ENCODE measurements around the gene PEAK1.

PEAK1 gene

GRCh38 chr15:77355321-77355720 lies 64.6 kb downstream of the PEAK1 start:
- no peak for DNase-seq

- no peak for DNase-seq
Measured at GRCh38 chr15:77354063-77354462, 65.8 kb downstream of the PEAK1 start.

GRCh38 chr15:77352887-77353286 lies 67.0 kb downstream of the PEAK1 start:
- DNase-seq, result no peak

GRCh38 chr15:77350792-77351191 lies 69.1 kb downstream of the PEAK1 start:
- no peak for DNase-seq

- no peak for DNase-seq
Measured at GRCh38 chr15:77349666-77350065, 70.2 kb downstream of the PEAK1 start.

- DNase-seq, result no peak
Measured at GRCh38 chr15:77348511-77348910, 71.4 kb downstream of the PEAK1 start.

- no peak for DNase-seq
Measured at GRCh38 chr15:77347197-77347596, 72.7 kb downstream of the PEAK1 start.

GRCh38 chr15:77346245-77347036 lies 73.5 kb downstream of the PEAK1 start:
- no peak for DNase-seq

GRCh38 chr15:77342807-77343206 lies 77.1 kb downstream of the PEAK1 start:
- no peak for DNase-seq

- DNase-seq, result no peak
Measured at GRCh38 chr15:77340245-77340644, 79.7 kb downstream of the PEAK1 start.

GRCh38 chr15:77336006-77336405 lies 83.9 kb downstream of the PEAK1 start:
- no peak for DNase-seq

GRCh38 chr15:77335298-77335697 lies 84.6 kb downstream of the PEAK1 start:
- no peak for DNase-seq

GRCh38 chr15:77333166-77333565 lies 86.7 kb downstream of the PEAK1 start:
- no peak for DNase-seq

GRCh38 chr15:77329202-77329601 lies 90.7 kb downstream of the PEAK1 start:
- DNase-seq, result no peak

GRCh38 chr15:77327844-77328529 lies 91.9 kb downstream of the PEAK1 start:
- DNase-seq, result no peak

- DNase-seq, result no peak
Measured at GRCh38 chr15:77327168-77327567, 92.7 kb downstream of the PEAK1 start.

- DNase-seq, result no peak
Measured at GRCh38 chr15:77326366-77326765, 93.5 kb downstream of the PEAK1 start.

- no peak for DNase-seq
Measured at GRCh38 chr15:77312523-77312922, 107.4 kb downstream of the PEAK1 start.

- no peak for DNase-seq
Measured at GRCh38 chr15:77311618-77312398, 108.1 kb downstream of the PEAK1 start.

GRCh38 chr15:77311020-77311419 lies 108.9 kb downstream of the PEAK1 start:
- DNase-seq, result no peak

GRCh38 chr15:77309392-77309791 lies 110.5 kb downstream of the PEAK1 start:
- DNase-seq, result no peak

- DNase-seq, result no peak
Measured at GRCh38 chr15:77305953-77306352, 114.0 kb downstream of the PEAK1 start.

GRCh38 chr15:77296773-77297337 lies 123.0 kb downstream of the PEAK1 start:
- no peak for DNase-seq
